ENCODE results near the gene HTRA3. TPM values are rescaled to one million over a fixed set of nuclear protein-coding genes. Genes with fewer than 3 reads are reported as not detected.

Gene HTRA3
- total RNA-seq, 1 donor from 2014 or later = 1.7 TPM

- peaks cover 1% of the 10 kb centered on the region for H3K27me3 Mint-ChIP-seq (ENCODE audit: unreplicated experiment)
- H3K27ac Mint-ChIP-seq (ENCODE audit: unreplicated experiment) = no peak overlapping the region
- no peak for DNase-seq (ENCODE audit: low spot score)
- no peaks in the 10 kb centered on the region for H3K4me1 Mint-ChIP-seq (ENCODE audit: unreplicated experiment)
- no peak for TF ChIP-seq CTCF (IDR thresholded peaks at IDR 0.05; ENCODE audit: unreplicated experiment)
- no peak overlapping the region for H3K4me3 Mint-ChIP-seq (ENCODE audit: unreplicated experiment)
- H3K9me3 Mint-ChIP-seq (ENCODE audit: unreplicated experiment) = no peaks in the 10 kb centered on the region
- H3K36me3 Mint-ChIP-seq (ENCODE audit: low read depth, unreplicated experiment) = no peaks in the 10 kb centered on the region
These were observed 49.5 kb downstream of the HTRA3 start for GRCh38 chr4:8319061-8319460.

GRCh38 chr4:8319731-8320385 lies 50.3 kb downstream of the HTRA3 start:
- Mint-ChIP-seq H3K27me3 (ENCODE audit: unreplicated experiment) (peaks cover under 1% of the 10 kb centered on the region), H3K36me3 (ENCODE audit: low read depth, unreplicated experiment) (peaks cover 4% of the 10 kb centered on the region), H3K9me3 (ENCODE audit: unreplicated experiment) (no peaks in the 10 kb centered on the region), H3K27ac (ENCODE audit: unreplicated experiment) (no peak overlapping the region), H3K4me3 (ENCODE audit: unreplicated experiment) (no peak overlapping the region), H3K4me1 (ENCODE audit: unreplicated experiment) (no peaks in the 10 kb centered on the region)
- no peak for TF ChIP-seq CTCF (IDR thresholded peaks at IDR 0.05; ENCODE audit: unreplicated experiment)
- DNase-seq (ENCODE audit: low spot score) = no peak

GRCh38 chr4:8320386-8320750 lies 50.8 kb downstream of the HTRA3 start:
- Mint-ChIP-seq H3K27me3 (ENCODE audit: unreplicated experiment) (no peaks in the 10 kb centered on the region), H3K4me1 (ENCODE audit: unreplicated experiment) (no peaks in the 10 kb centered on the region), H3K27ac (ENCODE audit: unreplicated experiment) (no peak overlapping the region), H3K36me3 (ENCODE audit: low read depth, unreplicated experiment) (peaks cover 4% of the 10 kb centered on the region), H3K4me3 (ENCODE audit: unreplicated experiment) (no peak overlapping the region), H3K9me3 (ENCODE audit: unreplicated experiment) (no peaks in the 10 kb centered on the region)
- no peak for TF ChIP-seq CTCF (IDR thresholded peaks at IDR 0.05; ENCODE audit: unreplicated experiment)
- no peak for DNase-seq (ENCODE audit: low spot score)

GRCh38 chr4:8321220-8321619 lies 51.7 kb downstream of the HTRA3 start:
- TF ChIP-seq CTCF (IDR thresholded peaks at IDR 0.05; ENCODE audit: unreplicated experiment) = no peak
- Mint-ChIP-seq H3K4me3 (ENCODE audit: unreplicated experiment) (no peak overlapping the region), H3K36me3 (ENCODE audit: low read depth, unreplicated experiment) (peaks cover 4% of the 10 kb centered on the region), H3K4me1 (ENCODE audit: unreplicated experiment) (no peaks in the 10 kb centered on the region), H3K27ac (ENCODE audit: unreplicated experiment) (no peak overlapping the region), H3K27me3 (ENCODE audit: unreplicated experiment) (peaks cover 2% of the 10 kb centered on the region), H3K9me3 (ENCODE audit: unreplicated experiment) (no peaks in the 10 kb centered on the region)
- DNase-seq (ENCODE audit: low spot score) = no peak

DNA sequence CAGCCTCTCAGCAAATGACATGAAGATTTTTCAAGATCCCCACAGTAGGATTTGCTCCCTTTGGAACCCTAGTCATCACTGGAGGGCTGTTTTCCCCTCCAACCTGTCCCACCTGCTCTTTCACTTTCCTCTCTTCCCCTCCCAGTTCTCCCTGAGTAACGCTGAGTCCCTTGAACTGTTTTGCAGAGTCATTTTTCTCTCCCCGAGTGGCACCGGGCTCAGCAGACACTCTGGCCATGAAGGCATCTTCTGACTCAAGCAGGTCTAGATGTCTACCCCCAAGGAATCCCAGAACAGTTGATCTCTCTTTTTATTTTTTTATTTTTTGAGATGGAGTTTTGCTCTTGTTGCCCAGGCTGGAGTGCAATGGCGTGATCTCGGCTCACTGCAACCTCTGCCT lies 52.2 kb downstream of the HTRA3 start:
- H3K9me3 Mint-ChIP-seq (ENCODE audit: unreplicated experiment) = no peaks in the 10 kb centered on the region
- no peaks in the 10 kb centered on the region for H3K4me1 Mint-ChIP-seq (ENCODE audit: unreplicated experiment)
- peaks cover 4% of the 10 kb centered on the region for H3K36me3 Mint-ChIP-seq (ENCODE audit: low read depth, unreplicated experiment)
- no peak overlapping the region for H3K27ac Mint-ChIP-seq (ENCODE audit: unreplicated experiment)
- peaks cover 2% of the 10 kb centered on the region for H3K27me3 Mint-ChIP-seq (ENCODE audit: unreplicated experiment)
- no peak overlapping the region for H3K4me3 Mint-ChIP-seq (ENCODE audit: unreplicated experiment)
- TF ChIP-seq CTCF (IDR thresholded peaks at IDR 0.05; ENCODE audit: unreplicated experiment) = no peak
- no peak for DNase-seq (ENCODE audit: low spot score)

Measured in endothelial cell (in vitro differentiated cells).